HG03460 (cell line): ENCODE data around the gene SLC47A2.

Experiments used
- ATAC-seq: cut with Tn5 transposase; IDR thresholded peaks from one replicate; pipeline ENCODE4 v1.9.1; 2021; ENCODE audit not compliant: unreplicated experiment

The SLC47A2 gene

DNA sequence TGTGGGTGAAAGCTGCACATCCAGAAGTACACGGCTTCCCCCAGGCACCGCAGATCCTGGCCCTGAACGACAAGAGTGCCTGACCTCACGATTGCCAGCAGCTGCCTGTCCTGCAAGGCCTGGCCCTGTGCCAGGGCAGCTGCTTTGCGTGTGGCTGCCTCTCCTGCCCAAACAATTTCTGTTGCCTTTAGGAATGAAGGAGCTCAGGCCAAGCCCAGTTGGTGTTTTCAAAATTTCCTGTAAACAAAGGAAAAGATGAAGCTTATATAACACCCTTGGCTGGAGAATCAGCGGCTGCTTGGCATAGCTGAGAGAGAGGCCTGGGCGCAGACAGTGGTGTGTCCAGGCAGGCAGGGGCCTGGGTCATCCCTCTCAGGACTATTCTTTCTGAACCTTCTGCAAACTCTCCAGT lies 11.7 kb upstream of the SLC47A2 start:
- no peak for ATAC-seq

DNA sequence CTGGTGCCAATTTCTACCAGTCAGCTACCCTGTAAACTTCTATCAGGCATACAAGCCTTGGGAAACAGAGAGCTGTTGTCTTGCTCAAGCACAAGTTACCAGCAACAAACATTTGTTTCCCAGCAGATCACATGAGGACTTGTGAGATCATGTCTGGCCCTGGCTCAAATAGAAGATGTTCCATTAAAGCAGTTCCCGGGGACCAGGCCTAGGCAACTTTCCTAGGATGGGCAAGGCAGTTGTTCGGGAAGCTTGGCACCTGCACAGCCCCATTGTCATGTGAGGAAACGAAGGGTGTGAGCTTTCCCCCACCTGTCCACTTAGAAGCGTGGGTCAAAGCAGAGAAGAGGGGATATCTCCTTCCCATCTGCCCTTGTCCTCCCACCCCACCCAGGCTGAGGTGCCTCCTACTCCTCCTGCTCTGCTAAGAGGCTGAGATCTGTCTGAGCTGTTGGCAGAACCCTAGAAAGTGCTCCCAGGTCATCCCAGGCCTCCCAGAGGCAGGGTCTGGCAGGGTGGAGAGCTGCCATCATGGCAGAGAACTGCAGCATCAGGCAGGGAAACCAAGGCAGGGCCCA lies 11.2 kb upstream of the SLC47A2 start:
- ATAC-seq: no peak

DNA sequence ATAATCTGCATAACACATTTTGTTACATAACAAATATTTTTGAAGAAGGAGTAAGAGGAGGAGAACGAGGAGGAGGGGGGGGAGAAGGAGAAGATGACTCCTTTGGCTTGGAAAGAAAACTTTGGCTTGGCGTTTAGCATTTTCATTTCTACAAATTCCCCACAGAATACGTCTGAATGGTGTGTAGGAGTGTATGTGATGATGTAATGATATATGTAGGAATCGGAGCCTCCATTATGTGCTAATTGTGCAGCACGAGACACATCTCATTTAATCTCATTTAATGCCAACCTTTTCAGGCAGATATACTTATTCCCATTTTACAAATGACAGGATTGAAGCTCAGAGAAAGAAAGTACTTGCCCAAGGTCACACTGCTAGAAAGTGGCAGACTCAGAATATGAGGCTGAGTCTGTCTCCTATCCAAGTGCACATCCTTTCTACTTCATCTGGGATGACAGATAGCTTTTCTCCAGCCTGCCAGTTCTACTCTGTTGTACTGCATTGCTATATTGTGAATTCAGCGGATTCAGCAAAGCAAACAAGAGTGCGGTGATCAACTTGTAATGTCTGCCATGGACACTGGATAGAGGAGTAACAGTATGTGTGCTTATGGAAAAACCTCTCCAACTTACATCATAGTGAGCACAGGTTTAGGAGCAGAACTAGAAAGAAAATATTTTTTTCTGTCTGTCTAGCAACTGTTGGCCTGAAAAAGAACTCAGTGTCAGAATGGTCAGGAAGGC lies 10.4 kb upstream of the SLC47A2 start:
- ATAC-seq: no peak

DNA sequence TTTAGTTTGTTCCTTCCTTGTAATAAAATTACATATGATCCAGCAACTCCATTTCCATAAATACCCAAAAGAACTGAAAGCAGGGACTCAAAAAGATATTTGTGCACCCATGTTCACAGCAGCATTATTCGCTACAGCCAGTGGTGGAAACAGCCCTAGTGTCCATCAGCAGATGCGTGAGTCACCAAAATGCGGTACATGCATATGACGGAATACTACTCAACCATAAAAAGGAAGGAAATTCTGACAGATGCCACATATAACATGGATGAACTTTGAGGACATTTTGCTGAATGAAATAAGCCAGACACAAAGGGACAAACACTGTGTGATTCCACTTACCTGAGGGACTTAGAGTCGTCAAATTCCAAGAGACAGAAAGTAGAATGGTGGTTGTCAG lies 9.1 kb upstream of the SLC47A2 start:
- ATAC-seq: no peak

GRCh38 chr17:19724501-19725420 lies 8.4 kb upstream of the SLC47A2 start:
- no peak for ATAC-seq

GRCh38 chr17:19723964-19724363 lies 7.6 kb upstream of the SLC47A2 start:
- ATAC-seq: no peak

DNA sequence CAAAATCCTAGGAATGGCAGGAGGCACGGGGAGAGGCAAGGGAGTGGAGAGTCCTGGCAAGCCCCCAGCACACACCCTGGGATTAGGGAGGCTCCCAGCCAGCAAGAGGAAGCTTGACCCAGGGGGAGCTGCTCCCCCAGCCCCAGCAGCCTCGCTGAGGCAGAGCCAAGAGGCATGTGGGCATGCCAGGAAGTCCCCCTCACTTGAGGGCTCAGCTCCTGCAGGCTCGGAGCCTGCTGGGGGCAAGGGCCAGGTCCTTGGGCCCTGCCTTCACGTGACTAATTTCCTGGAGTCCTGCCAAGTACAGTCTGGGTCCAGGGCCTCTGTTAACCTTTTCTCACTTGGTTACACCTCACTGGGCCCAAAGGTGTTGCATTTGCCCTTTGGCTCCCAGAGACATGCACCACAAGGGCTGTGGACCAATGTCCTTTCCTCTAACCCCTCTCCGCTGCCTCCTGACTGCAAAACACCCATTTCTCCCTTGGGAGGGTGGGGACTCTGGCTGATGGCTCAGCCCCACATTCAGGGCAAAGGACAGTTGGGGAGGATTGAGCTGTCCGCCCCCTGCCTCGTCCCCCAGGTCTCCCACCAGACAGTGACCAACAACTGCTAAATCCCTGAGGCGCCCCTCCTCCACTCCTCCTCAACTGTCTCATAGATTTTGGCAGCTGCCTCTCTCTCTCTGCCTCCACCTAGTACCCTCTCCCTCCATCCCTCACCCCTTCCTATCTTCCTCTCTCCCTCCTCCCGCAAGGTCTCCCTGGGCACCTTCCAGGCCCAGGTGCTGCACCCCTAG lies 4.4 kb upstream of the SLC47A2 start:
- no peak for ATAC-seq

DNA sequence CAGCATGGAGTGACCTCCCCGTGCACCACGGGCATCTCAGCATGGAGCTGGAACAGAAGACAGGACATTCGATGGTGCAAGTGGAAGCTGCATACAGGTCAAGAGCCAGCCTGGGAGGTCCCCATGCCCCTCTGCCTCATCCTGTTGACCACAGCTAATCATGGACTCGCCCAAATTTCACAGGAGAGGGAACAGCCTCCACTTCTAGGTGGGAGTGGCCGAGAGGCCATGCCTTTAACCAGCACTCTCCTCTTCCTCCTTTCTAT lies 3.8 kb upstream of the SLC47A2 start:
- ATAC-seq: no peak

DNA sequence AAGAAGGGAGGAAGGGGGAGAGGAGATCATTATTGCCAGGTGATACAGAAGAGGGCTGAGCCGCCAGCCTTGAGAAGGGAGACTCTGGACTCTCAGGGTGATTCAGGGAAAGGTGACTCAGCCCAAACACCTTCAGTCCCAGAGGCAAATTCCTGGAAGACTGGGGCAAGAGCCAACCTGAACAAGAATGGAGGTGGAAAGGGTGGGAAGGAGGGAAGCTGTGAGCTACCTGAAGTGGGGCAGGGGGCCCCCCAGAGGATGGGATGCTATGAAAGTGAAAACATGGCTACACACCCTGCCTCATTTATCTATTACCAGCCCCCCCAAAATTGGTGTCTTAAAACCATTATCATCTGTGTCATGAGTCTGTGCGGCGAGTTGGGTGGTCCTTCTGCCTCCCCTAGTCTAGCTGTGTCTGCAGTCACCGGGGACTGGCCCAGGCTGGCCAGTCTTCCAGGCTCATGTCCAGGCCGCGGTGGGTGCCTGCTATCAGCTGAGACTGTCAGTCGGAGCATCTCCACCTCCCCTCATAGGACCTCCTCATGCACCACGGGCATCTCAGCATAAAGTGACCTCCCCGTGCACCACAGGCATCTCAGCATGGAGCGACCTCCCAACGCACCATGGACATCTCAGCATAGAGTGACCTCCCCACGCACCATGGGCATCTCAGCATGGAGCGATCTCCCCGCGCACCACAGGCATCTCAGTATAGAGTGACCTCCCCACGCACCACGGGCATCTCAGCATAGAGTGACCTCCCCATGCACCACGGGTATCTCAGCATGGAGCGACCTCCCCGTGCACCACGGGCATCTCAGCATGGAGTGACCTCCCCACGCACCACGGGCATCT lies 3.2 kb upstream of the SLC47A2 start:
- no peak for ATAC-seq

GRCh38 chr17:19718613-19719354 lies 2.4 kb upstream of the SLC47A2 start:
- no peak for ATAC-seq

DNA sequence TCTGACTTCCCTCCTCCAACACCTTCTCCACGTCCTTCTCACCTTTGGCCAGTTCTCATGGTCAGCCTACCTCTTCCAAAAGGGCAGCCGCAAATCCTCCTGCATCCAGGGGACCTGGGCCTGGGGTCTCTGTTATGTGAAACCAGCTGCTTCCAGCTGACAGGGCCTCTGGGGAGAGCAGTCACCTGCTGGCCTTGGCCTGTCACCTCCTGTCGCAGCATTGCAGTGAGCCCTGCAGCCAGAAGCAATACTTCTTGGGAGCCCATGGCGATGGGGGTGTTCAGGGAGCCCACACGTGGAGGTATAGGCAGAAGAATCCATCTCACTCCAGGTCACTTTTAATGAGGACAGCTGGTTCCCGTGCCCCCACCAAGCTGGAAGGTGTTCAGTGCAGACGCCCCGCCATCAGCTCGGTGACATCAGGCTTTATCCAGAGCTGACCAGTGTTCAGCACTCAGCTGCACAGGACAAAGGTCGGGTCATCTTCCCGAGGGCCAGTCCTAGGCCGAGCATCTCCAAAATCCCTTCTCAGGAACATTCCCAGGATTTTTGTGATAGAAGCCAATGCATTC lies 1.7 kb upstream of the SLC47A2 start:
- no peak for ATAC-seq

DNA sequence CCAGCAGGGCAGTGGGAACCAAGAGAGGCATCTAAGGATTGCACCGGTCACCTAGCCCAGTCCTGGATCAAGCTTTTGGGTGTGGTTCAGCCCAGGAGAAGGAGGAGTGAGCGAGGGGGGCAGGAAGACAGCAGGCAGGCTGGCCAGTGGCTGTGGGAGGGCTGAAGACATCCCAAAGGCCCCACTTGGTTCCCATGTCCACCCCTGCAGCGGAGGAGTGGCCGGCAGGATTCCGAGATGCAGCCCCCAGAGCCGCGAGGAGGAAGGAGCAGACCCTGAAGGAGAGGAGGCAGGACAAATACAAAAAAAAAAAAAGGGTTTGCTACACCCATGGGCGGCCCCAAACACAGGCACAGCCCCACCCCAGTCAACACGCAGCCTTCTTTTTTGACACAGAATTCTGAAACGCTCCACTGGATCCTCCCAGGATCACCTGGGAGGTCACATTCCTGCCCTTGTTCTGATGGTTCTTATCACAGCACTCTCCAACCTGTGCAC lies 1.1 kb upstream of the SLC47A2 start:
- no peak for ATAC-seq

DNA sequence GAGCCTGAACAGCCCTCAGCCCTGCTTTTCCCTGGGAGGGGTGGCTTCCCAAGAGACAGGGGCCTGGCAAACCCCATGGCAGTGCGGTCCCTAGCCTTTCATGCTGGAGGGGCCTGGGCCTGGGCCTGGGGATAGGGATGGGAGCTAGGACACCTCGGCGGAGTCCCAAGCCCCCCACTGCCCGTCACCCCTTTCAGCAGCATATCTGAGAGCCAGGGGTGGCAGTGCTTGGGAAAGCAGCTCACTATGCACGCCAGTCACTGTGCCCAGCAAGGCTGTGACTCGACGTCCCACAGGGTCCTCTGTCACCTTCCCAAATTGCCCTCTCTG lies 612 bp upstream of the SLC47A2 start:
- ATAC-seq: no peak

- no peak for ATAC-seq
Measured at GRCh38 chr17:19714542-19715411, 1.6 kb downstream of the SLC47A2 start.

DNA sequence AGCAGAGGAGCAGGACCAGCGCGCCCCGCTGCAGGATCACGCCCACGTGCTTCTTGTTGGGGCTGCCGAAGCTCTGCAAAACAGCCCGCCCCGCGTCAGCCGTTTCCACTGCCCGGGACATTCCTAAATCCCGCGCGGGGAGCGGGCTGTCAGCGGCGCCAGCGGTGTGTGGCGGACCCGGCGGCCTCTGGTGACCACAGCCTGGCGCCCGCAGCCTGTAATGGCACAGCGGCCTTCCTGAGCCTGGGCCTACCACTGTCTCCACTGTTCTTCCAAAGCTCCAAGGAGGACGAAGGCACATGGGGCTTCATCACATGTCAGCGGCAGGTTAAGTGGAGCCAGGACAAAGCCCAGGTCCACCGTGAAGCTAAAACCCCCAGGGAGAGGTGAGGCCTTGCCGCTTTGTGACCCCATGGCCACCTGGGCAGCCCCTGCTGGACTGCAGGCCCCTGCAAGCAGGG lies 2.5 kb downstream of the SLC47A2 start:
- no peak for ATAC-seq

- ATAC-seq: no peak
Measured at GRCh38 chr17:19713462-19713861, 2.9 kb downstream of the SLC47A2 start.

GRCh38 chr17:19712436-19713004 lies 3.9 kb downstream of the SLC47A2 start:
- ATAC-seq: no peak

- no peak for ATAC-seq
Measured at GRCh38 chr17:19709841-19710240, 6.5 kb downstream of the SLC47A2 start.
